ENCODE measurements around the gene GMPPB.
A peak's percentile ranks its signal among the peaks of the same experiment; 100 is the strongest.

GMPPB gene

DNA sequence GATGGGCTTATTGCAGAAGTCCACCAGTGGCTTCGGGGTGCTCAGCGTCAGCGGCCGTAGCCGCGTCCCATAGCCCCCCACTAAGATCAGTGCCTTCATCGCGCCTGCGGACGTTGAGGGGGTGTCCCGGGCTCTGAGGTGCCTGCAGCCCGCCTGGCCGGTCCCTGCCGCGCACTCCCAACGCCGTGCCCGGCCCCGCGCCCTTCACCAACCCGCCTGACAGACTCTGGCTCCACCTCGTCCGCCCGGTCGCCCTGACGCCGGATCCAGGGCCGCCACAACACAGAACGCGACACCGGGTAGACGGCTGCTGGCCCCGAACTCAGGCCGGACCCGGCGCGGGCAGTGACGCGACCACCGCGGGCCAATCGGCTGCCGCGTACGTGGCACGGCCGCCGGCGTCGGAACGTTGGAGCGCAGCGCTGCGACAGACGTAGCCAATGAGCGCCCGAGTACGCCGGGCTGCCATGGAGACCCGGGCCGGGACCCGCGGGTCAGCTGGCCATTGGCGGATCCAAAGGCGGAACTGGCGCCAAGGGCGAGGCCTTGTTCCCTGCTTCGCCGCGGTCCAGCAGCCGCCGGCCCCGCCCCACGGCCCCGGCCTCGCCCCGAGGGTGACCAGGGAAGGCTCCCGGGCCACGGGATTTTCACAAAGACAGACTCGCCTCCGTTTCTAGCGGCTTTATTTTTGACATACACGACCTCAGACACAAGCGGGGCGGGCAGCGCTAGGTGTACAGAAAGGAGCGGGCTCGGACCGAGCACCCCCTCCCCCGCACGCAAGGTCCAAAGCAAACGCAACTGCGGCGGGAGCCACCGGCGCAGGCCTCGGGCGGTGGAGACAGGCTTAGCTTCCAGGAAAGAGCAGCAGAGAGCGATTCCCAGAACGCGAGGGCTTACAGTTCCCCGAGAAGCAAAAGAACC lies at the start of gene GMPPB:
Gene GMPPB, minus strand, starts transcription at position 324 of the 924 bp plus-strand sequence. Its CDS starts 225 bp downstream, at position 99.
- H3K9ac ChIP-seq (ENCODE audit: low read length in 5 of 5) = peak within 1 kb of the TSS; percentile 77 to 96 (median 92)
- H3K36me3 ChIP-seq (ENCODE audit: control insufficient read depth in 5 of 5, insufficient read depth in 5 of 5, low read length in 5 of 5) = peaks cover 0 to 51% (median 47%) of the 10 kb centered on the region in 5 donors
- H3K4me1 ChIP-seq (ENCODE audit: control insufficient read depth in 5 of 5, insufficient read depth in 5 of 5, low read length in 5 of 5) = peaks cover 8 to 41% (median 33%) of the 10 kb centered on the region in 5 donors
- no peaks in the 10 kb centered on the region for H3K9me3 ChIP-seq (ENCODE audit: control insufficient read depth in 5 of 5, low read length in 5 of 5)
- H3K27ac ChIP-seq (ENCODE audit: low read depth, low read length) = peak within 1 kb of the TSS; percentile 81
- H3K27me3 ChIP-seq (ENCODE audit: control insufficient read depth in 5 of 5, insufficient read depth in 4 of 5, low read length in 5 of 5) = no peaks in the 10 kb centered on the region
- H3K4me3 ChIP-seq (ENCODE audit: low read depth in 1 of 5, low read length in 5 of 5) = peak within 1 kb of the TSS; percentile 70 to 97 (median 93)

DNA sequence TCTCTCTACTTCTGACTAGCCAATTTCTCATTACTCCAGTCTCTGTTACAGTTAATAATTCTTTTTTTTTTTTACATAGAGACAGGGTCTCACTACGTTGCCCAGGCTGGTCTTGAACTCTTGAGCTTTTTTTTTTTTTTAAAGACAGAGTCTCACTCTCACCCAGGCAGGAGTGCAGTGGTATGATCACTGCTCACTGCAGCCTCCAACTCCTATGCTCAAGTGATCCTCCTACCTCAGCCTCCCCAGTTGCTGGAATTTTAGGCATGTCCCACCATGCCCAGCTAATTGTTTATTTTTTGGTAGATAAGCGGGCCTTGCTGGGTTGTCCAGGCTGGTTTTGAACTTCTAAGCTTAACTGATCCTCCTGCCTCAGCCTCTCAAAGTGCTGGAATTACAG lies 49.0 kb upstream of the GMPPB start:
- H3K9ac ChIP-seq (ENCODE audit: low read length in 5 of 5) = no peak overlapping the region
- no peaks in the 10 kb centered on the region for H3K9me3 ChIP-seq (ENCODE audit: control insufficient read depth in 5 of 5, low read length in 5 of 5)
- H3K4me3 ChIP-seq (ENCODE audit: low read depth in 1 of 5, low read length in 5 of 5) = no peak overlapping the region
- H3K27me3 ChIP-seq (ENCODE audit: control insufficient read depth in 5 of 5, insufficient read depth in 4 of 5, low read length in 5 of 5) = no peaks in the 10 kb centered on the region
- H3K36me3 ChIP-seq (ENCODE audit: control insufficient read depth in 5 of 5, insufficient read depth in 5 of 5, low read length in 5 of 5) = peaks cover 4 to 21% (median 13%) of the 10 kb centered on the region in 5 donors
- H3K27ac ChIP-seq (ENCODE audit: low read depth, low read length) = no peak overlapping the region
- peaks cover 0 to 5% (median 0%) of the 10 kb centered on the region in 5 donors for H3K4me1 ChIP-seq (ENCODE audit: control insufficient read depth in 5 of 5, insufficient read depth in 5 of 5, low read length in 5 of 5)

DNA sequence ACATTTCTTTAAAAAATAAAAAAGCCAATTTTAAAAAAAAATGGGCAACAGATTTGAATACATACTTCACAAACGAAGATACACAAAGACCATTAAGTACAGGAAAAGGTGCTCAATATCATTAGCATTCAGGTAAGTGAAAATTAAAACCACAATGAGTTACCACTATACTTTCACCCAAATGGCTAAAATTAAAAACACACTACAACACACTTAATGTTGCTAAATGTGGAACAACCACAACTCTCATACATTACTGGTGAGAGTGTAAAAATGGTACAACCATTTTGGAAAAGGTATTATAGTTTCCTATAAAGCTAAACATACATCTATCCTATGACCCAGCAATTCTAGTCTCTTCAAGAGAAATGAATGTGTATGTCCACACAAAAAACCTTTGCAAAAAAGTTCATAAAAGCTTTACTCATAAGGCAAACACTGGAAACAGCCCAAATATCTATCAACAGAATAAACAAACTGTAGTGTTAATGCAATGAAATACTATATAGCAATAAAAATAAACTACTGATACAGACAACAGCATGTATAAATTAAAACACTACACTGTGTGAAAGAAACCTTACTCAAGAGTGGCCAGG lies 47.7 kb upstream of the GMPPB start:
- Histone ChIP-seq H3K27ac (ENCODE audit: low read depth, low read length) (no peak overlapping the region), H3K4me3 (ENCODE audit: low read depth in 1 of 5, low read length in 5 of 5) (no peak overlapping the region), H3K36me3 (ENCODE audit: control insufficient read depth in 5 of 5, insufficient read depth in 5 of 5, low read length in 5 of 5) (peaks cover 4 to 14% (median 7%) of the 10 kb centered on the region in 5 donors), H3K9ac (ENCODE audit: low read length in 5 of 5) (no peak overlapping the region), H3K4me1 (ENCODE audit: control insufficient read depth in 5 of 5, insufficient read depth in 5 of 5, low read length in 5 of 5) (peaks cover 0 to 5% (median 0%) of the 10 kb centered on the region in 5 donors), H3K27me3 (ENCODE audit: control insufficient read depth in 5 of 5, insufficient read depth in 4 of 5, low read length in 5 of 5) (no peaks in the 10 kb centered on the region), H3K9me3 (ENCODE audit: control insufficient read depth in 5 of 5, low read length in 5 of 5) (no peaks in the 10 kb centered on the region)

GRCh38 chr3:49769926-49770325 lies 46.2 kb upstream of the GMPPB start:
- Histone ChIP-seq H3K9me3 (ENCODE audit: control insufficient read depth in 5 of 5, low read length in 5 of 5) (no peaks in the 10 kb centered on the region), H3K4me3 (ENCODE audit: low read depth in 1 of 5, low read length in 5 of 5) (no peak overlapping the region), H3K36me3 (ENCODE audit: control insufficient read depth in 5 of 5, insufficient read depth in 5 of 5, low read length in 5 of 5) (peaks cover 0 to 10% (median 6%) of the 10 kb centered on the region in 5 donors), H3K27ac (ENCODE audit: low read depth, low read length) (no peak overlapping the region), H3K4me1 (ENCODE audit: control insufficient read depth in 5 of 5, insufficient read depth in 5 of 5, low read length in 5 of 5) (no peaks in the 10 kb centered on the region), H3K9ac (ENCODE audit: low read length in 5 of 5) (no peak overlapping the region), H3K27me3 (ENCODE audit: control insufficient read depth in 5 of 5, insufficient read depth in 4 of 5, low read length in 5 of 5) (no peaks in the 10 kb centered on the region)

- no peaks in the 10 kb centered on the region for H3K27me3 ChIP-seq (ENCODE audit: control insufficient read depth in 5 of 5, insufficient read depth in 4 of 5, low read length in 5 of 5)
- H3K9ac ChIP-seq (ENCODE audit: low read length in 5 of 5) = no peak overlapping the region
- H3K9me3 ChIP-seq (ENCODE audit: control insufficient read depth in 5 of 5, low read length in 5 of 5) = no peaks in the 10 kb centered on the region
- H3K36me3 ChIP-seq (ENCODE audit: control insufficient read depth in 5 of 5, insufficient read depth in 5 of 5, low read length in 5 of 5) = peaks cover 0 to 10% (median 6%) of the 10 kb centered on the region in 5 donors
- H3K4me1 ChIP-seq (ENCODE audit: control insufficient read depth in 5 of 5, insufficient read depth in 5 of 5, low read length in 5 of 5) = no peaks in the 10 kb centered on the region
- no peak overlapping the region for H3K27ac ChIP-seq (ENCODE audit: low read depth, low read length)
- no peak overlapping the region for H3K4me3 ChIP-seq (ENCODE audit: low read depth in 1 of 5, low read length in 5 of 5)
These were observed 45.6 kb upstream of the GMPPB start for GRCh38 chr3:49769286-49769915.

DNA sequence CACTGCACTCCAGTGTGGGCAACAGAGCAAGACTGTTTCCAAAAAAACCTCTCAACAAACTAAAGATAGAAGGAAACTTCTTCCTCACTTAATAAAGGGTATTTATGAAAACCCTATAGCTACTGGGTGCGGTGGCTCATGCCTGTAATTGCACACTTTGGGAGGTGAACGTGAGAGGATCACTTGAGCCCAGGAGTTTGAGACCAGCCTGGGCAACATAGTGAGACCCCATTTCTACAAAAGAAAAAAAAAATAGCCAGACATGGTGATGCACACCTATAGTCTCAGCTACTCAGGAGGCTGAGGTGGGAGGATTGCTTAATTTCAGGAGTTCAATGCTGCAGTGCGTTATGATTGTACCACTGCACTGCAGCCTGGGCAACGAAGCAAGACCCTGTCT lies 40.2 kb upstream of the GMPPB start:
- no peak overlapping the region for H3K27ac ChIP-seq (ENCODE audit: low read depth, low read length)
- no peaks in the 10 kb centered on the region for H3K27me3 ChIP-seq (ENCODE audit: control insufficient read depth in 5 of 5, insufficient read depth in 4 of 5, low read length in 5 of 5)
- no peaks in the 10 kb centered on the region for H3K4me1 ChIP-seq (ENCODE audit: control insufficient read depth in 5 of 5, insufficient read depth in 5 of 5, low read length in 5 of 5)
- H3K9ac ChIP-seq (ENCODE audit: low read length in 5 of 5) = no peak overlapping the region
- no peak overlapping the region for H3K4me3 ChIP-seq (ENCODE audit: low read depth in 1 of 5, low read length in 5 of 5)
- H3K9me3 ChIP-seq (ENCODE audit: control insufficient read depth in 5 of 5, low read length in 5 of 5) = no peaks in the 10 kb centered on the region
- peaks cover 0 to 6% (median 0%) of the 10 kb centered on the region in 5 donors for H3K36me3 ChIP-seq (ENCODE audit: control insufficient read depth in 5 of 5, insufficient read depth in 5 of 5, low read length in 5 of 5)

DNA sequence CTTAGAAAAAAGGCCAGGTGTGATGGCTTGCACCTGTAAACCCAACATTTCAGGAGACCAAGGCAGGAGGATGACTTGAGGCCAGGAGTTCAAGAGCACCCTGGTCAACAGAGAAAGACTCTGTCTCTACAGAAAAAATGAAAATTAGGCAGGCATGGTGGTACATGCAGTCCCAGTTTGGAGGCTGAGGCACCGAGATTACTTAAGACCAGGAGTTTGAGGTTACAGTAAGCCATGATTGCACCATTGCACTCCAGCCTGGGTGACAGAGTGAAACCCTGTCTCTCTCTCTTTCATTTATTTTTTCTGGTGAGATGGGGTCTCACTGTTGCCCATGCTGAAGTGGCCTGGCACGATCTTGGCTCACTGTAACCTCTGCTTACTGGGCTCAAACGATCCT lies 37.9 kb upstream of the GMPPB start:
- no peak overlapping the region for H3K27ac ChIP-seq (ENCODE audit: low read depth, low read length)
- H3K4me3 ChIP-seq (ENCODE audit: low read depth in 1 of 5, low read length in 5 of 5) = no peak overlapping the region
- no peaks in the 10 kb centered on the region for H3K9me3 ChIP-seq (ENCODE audit: control insufficient read depth in 5 of 5, low read length in 5 of 5)
- no peak overlapping the region for H3K9ac ChIP-seq (ENCODE audit: low read length in 5 of 5)
- peaks cover 0 to 8% (median 6%) of the 10 kb centered on the region in 5 donors for H3K4me1 ChIP-seq (ENCODE audit: control insufficient read depth in 5 of 5, insufficient read depth in 5 of 5, low read length in 5 of 5)
- H3K27me3 ChIP-seq (ENCODE audit: control insufficient read depth in 5 of 5, insufficient read depth in 4 of 5, low read length in 5 of 5) = no peaks in the 10 kb centered on the region
- peaks cover 0 to 6% (median 0%) of the 10 kb centered on the region in 5 donors for H3K36me3 ChIP-seq (ENCODE audit: control insufficient read depth in 5 of 5, insufficient read depth in 5 of 5, low read length in 5 of 5)

- no peak overlapping the region for H3K27ac ChIP-seq (ENCODE audit: low read depth, low read length)
- no peak overlapping the region for H3K4me3 ChIP-seq (ENCODE audit: low read depth in 1 of 5, low read length in 5 of 5)
- no peaks in the 10 kb centered on the region for H3K27me3 ChIP-seq (ENCODE audit: control insufficient read depth in 5 of 5, insufficient read depth in 4 of 5, low read length in 5 of 5)
- H3K36me3 ChIP-seq (ENCODE audit: control insufficient read depth in 5 of 5, insufficient read depth in 5 of 5, low read length in 5 of 5) = peaks cover 0 to 6% (median 0%) of the 10 kb centered on the region in 5 donors
- H3K4me1 ChIP-seq (ENCODE audit: control insufficient read depth in 5 of 5, insufficient read depth in 5 of 5, low read length in 5 of 5) = peaks cover 0 to 13% (median 6%) of the 10 kb centered on the region in 5 donors
- H3K9ac ChIP-seq (ENCODE audit: low read length in 5 of 5) = no peak overlapping the region
- no peaks in the 10 kb centered on the region for H3K9me3 ChIP-seq (ENCODE audit: control insufficient read depth in 5 of 5, low read length in 5 of 5)
These were observed 35.5 kb upstream of the GMPPB start for GRCh38 chr3:49759226-49759625.

GRCh38 chr3:49757197-49757596 lies 33.4 kb upstream of the GMPPB start:
- Histone ChIP-seq H3K27ac (ENCODE audit: low read depth, low read length) (no peak overlapping the region), H3K9me3 (ENCODE audit: control insufficient read depth in 5 of 5, low read length in 5 of 5) (no peaks in the 10 kb centered on the region), H3K4me3 (ENCODE audit: low read depth in 1 of 5, low read length in 5 of 5) (no peak overlapping the region), H3K27me3 (ENCODE audit: control insufficient read depth in 5 of 5, insufficient read depth in 4 of 5, low read length in 5 of 5) (no peaks in the 10 kb centered on the region), H3K36me3 (ENCODE audit: control insufficient read depth in 5 of 5, insufficient read depth in 5 of 5, low read length in 5 of 5) (peaks cover 0 to 6% (median 0%) of the 10 kb centered on the region in 5 donors), H3K4me1 (ENCODE audit: control insufficient read depth in 5 of 5, insufficient read depth in 5 of 5, low read length in 5 of 5) (peaks cover 0 to 16% (median 8%) of the 10 kb centered on the region in 5 donors), H3K9ac (ENCODE audit: low read length in 5 of 5) (no peak overlapping the region)

Measured in subcutaneous abdominal adipose tissue (tissue), 5 donors.